OCI-LY3 (cell line): Measurements from ENCODE around the gene DNAJC1.
"Not testable (repeated sequence)": the region's sequence is repeated elsewhere in the genome, so short reads cannot be mapped to it uniquely, and the experiment has no call there.

ENCODE experiments used
- H2AFZ ChIP-seq: fragments of 200-600, 300-600 bp; shearing (Covaris generic); 2 replicates; pipeline ENCODE4 v1.6.0; 2014; ENCODE audit warnings: antibody characterized with exemption, low read depth, low read length
- H3K27ac ChIP-seq: fragments of 200-600, 300-600 bp; sonication (generic); 2 replicates; pipeline ENCODE4 v1.5.1; 2014; ENCODE audit warnings: mild to moderate bottlenecking, low read length, moderate library complexity, mixed read lengths
- H3K27me3 ChIP-seq: fragments of 200-600, 300-600 bp; sonication (generic); 2 replicates; pipeline ENCODE4 v1.6.1; 2014; ENCODE audit warnings: low read depth, low read length, mixed read lengths
- H3K36me3 ChIP-seq: fragments of 200-600, 300-600 bp; sonication (generic); replicated peaks from 2 replicates; pipeline ENCODE3; 2014; ENCODE audit warnings: low read depth, low read length, mixed read lengths
- H3K4me1 ChIP-seq: fragments of 300-600, 200-600 bp; sonication (generic); 2 replicates; pipeline ENCODE4 v1.6.1; 2014; ENCODE audit warnings: low read length, mixed read lengths
- H3K4me2 ChIP-seq: fragments of 200-600, 300-600 bp; sonication (generic); 2 replicates; pipeline ENCODE4 v1.6.1; 2014; ENCODE audit warnings: low read length, mixed read lengths
- H3K4me3 ChIP-seq: fragments of 300-600, 200-600 bp; sonication (generic); 2 replicates; pipeline ENCODE4 v1.5.1; 2014; ENCODE audit warnings: antibody characterized with exemption, mild to moderate bottlenecking, low read length, moderate library complexity
- H3K79me2 ChIP-seq: fragments of 300-600, 200-600 bp; shearing (Covaris generic); 2 replicates; pipeline ENCODE4 v1.6.1; 2014; ENCODE audit warnings: mild to moderate bottlenecking, low read length, mixed read lengths
- H3K9ac ChIP-seq: fragments of 300-600, 200-600 bp; shearing (Covaris generic); 2 replicates; pipeline ENCODE4 v1.6.0; 2014; ENCODE audit warnings: mild to moderate bottlenecking, low read length, moderate library complexity
- H3K9me3 ChIP-seq: fragments of 200-600, 300-600 bp; shearing (Covaris generic); 2 replicates; pipeline ENCODE4 v1.6.1; 2014; ENCODE audit warnings: low read length, mixed read lengths; ENCODE audit not compliant: insufficient read depth
- H4K20me1 ChIP-seq: fragments of 200-600, 300-600 bp; sonication (generic); 2 replicates; pipeline ENCODE4 v1.6.1; 2016; ENCODE audit warnings: low read length, mixed read lengths; ENCODE audit not compliant: insufficient read depth
- CTCF ChIP-seq: fragments of 200-600, 300-600 bp; sonication (generic); IDR thresholded peaks from 2 replicates; pipeline ENCODE4 v1.5.1; 2014; ENCODE audit warnings: antibody characterized with exemption, low read length, low read depth
- EZH2phosphoT487 ChIP-seq: fragments of 200-600 bp; shearing (Covaris generic); IDR thresholded peaks from 2 replicates; pipeline ENCODE4 v1.6.1; 2018; ENCODE audit warnings: antibody characterized with exemption, mixed run types, low read depth

Gene DNAJC1

DNA sequence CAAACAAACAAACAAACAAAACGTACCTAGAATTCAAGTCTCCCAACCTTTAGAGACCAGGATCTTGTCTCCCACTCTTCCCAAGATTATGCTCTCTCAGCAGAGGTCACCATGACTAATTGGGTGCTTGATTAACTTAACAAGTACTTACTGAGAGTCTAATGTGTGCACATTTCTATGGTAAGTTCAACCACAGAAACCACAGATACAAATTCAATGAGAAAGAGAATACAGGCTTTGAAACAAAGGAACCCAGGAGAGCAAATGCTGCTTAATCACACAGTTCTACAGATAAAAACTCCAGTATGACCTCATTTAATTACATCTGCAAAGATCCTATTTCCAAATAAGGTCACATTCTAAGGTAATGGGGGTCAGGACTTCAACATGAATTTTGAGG, 142.8 kb downstream of the DNAJC1 start:
- no peaks in the 10 kb centered on the region for H3K9me3 ChIP-seq
- H3K79me2 ChIP-seq: no peaks in the 10 kb centered on the region
- no peaks in the 10 kb centered on the region for H4K20me1 ChIP-seq
- H3K27ac ChIP-seq: no peak overlapping the region
- TF ChIP-seq EZH2phosphoT487 (no peak), CTCF (no peak)
- no peaks in the 10 kb centered on the region for H3K4me1 ChIP-seq
- H3K4me2 ChIP-seq: no peak overlapping the region
- H2AFZ ChIP-seq: no peak overlapping the region
- no peaks in the 10 kb centered on the region for H3K36me3 ChIP-seq
- H3K4me3 ChIP-seq: no peak overlapping the region
- no peak overlapping the region for H3K9ac ChIP-seq
- no peaks in the 10 kb centered on the region for H3K27me3 ChIP-seq

- no peaks in the 10 kb centered on the region for H3K79me2 ChIP-seq
- no peaks in the 10 kb centered on the region for H3K4me1 ChIP-seq
- no peaks in the 10 kb centered on the region for H3K9me3 ChIP-seq
- no peaks in the 10 kb centered on the region for H4K20me1 ChIP-seq
- no peaks in the 10 kb centered on the region for H3K27me3 ChIP-seq
- H3K4me2 ChIP-seq: no peak overlapping the region
- no peak overlapping the region for H3K4me3 ChIP-seq
- H3K27ac ChIP-seq: no peak overlapping the region
- no peak overlapping the region for H2AFZ ChIP-seq
- no peak overlapping the region for H3K9ac ChIP-seq
- no peaks in the 10 kb centered on the region for H3K36me3 ChIP-seq
- TF ChIP-seq EZH2phosphoT487 (no peak), CTCF (no peak)
Observed at GRCh38 chr10:21858455-21858854, 145.1 kb downstream of the DNAJC1 start.

DNA sequence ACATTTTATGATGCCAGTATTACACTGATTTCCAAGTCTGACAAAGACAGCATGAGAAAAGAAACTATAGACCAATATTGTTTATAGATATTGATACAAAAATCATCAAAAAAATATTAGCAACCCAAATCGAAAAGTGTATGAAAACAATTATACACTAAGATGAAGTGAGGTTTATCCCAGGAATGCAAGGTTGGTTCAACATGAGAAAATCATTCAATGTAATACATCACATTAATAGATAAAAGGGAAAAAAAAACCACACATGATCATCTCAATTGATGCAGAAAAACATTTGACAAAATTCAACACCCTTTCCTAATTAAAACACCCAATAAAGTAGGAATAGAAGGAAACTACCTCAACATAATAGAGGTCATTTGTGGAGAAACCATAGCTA, 153.9 kb downstream of the DNAJC1 start:
- no peaks in the 10 kb centered on the region for H3K27me3 ChIP-seq
- no peaks in the 10 kb centered on the region for H3K36me3 ChIP-seq
- no peak overlapping the region for H2AFZ ChIP-seq
- no peaks in the 10 kb centered on the region for H3K9me3 ChIP-seq
- H3K9ac ChIP-seq: no peak overlapping the region
- no peaks in the 10 kb centered on the region for H3K4me1 ChIP-seq
- no peak overlapping the region for H3K27ac ChIP-seq
- H3K4me3 ChIP-seq: no peak overlapping the region
- no peak overlapping the region for H3K4me2 ChIP-seq
- H4K20me1 ChIP-seq: no peaks in the 10 kb centered on the region
- H3K79me2 ChIP-seq: no peaks in the 10 kb centered on the region
- TF ChIP-seq EZH2phosphoT487 (no peak), CTCF (no peak)

GRCh38 chr10:21843645-21844044, 159.9 kb downstream of the DNAJC1 start:
- H2AFZ ChIP-seq: no peak overlapping the region
- no peak for TF ChIP-seq EZH2phosphoT487
- TF ChIP-seq CTCF: no peak
- no peak overlapping the region for H3K4me3 ChIP-seq
- H3K9ac ChIP-seq: no peak overlapping the region
- H3K9me3 ChIP-seq: no peaks in the 10 kb centered on the region
- H3K4me1 ChIP-seq: no peaks in the 10 kb centered on the region
- no peaks in the 10 kb centered on the region for H3K27me3 ChIP-seq
- H3K27ac ChIP-seq: no peak overlapping the region
- H3K4me2 ChIP-seq: no peak overlapping the region
- H3K36me3 ChIP-seq: no peaks in the 10 kb centered on the region
- H4K20me1 ChIP-seq: no peaks in the 10 kb centered on the region
- no peaks in the 10 kb centered on the region for H3K79me2 ChIP-seq

DNA sequence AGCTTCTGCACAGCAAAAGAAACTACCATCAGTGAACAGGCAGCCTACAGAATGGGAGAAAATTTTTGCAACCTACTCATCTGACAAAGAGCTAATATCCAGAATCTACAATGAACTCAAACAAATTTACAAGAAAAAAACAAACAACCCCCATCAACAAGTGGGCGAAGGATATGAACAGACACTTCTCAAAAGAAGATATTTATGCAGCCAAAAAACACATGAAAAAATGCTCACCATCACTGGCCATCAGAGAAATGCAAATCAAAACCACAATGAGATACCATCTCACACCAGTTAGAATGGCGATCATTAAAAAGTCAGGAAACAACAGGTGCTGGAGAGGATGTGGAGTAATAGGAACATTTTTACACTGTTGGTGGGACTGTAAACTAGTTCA, 162.3 kb downstream of the DNAJC1 start:
- not testable (repeated sequence) for H3K27ac ChIP-seq, H3K4me1 ChIP-seq, H3K27me3 ChIP-seq, H3K9ac ChIP-seq, H3K36me3 ChIP-seq, H3K9me3 ChIP-seq, H3K4me3 ChIP-seq, H2AFZ ChIP-seq, H3K4me2 ChIP-seq, H4K20me1 ChIP-seq, H3K79me2 ChIP-seq

DNA sequence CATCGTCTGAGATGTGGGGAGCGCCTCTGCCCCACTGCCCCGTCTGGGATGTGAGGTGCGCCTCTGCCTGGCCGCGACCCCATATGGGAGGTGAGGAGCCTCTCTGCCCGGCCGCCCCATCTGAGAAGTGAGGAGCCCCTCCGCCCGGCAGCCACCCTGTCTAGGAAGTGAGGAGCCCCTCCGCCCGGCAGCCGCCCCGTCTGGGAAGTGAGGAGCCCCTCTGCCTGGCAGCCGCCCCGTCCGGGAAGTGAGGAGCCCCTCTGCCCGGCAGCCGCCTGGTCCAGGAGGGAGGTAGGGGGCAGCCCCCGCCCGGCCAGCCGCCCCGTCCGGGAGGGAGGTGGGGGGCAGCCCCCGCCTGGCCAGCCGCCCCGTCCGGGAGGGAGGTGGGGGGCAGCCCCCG, 166.0 kb downstream of the DNAJC1 start:
- not testable (repeated sequence) for H3K9me3 ChIP-seq, H4K20me1 ChIP-seq

DNA sequence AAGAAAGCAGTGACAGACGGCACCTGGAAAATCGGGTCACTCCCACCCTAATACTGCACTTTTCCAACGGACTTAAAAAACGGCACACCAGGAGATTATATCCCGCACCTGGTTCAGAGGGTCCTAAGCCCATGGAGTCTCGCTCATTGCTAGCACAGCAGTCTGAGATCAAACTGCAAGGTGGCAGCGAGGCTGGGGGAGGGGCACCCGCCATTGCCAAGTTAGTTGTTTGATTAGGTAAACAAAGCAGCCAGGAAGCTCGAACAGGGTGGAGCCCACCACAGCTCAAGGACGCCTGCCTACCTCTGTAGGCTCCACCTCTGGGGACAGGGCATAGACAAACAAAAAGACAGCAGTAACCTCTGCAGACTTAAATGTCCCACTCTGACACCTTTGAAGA, 169.0 kb downstream of the DNAJC1 start:
- H3K9ac ChIP-seq, H3K9me3 ChIP-seq, H3K4me1 ChIP-seq, H4K20me1 ChIP-seq, H3K4me2 ChIP-seq, H3K27me3 ChIP-seq, H3K36me3 ChIP-seq, H3K79me2 ChIP-seq, H2AFZ ChIP-seq, H3K4me3 ChIP-seq, H3K27ac ChIP-seq: not testable (repeated sequence)

More for the DNA sequence above, 166.0 kb downstream of the DNAJC1 start:
- not testable (repeated sequence) for H3K4me1 ChIP-seq, H3K79me2 ChIP-seq, H3K9ac ChIP-seq, H3K36me3 ChIP-seq, H3K4me3 ChIP-seq, H2AFZ ChIP-seq, H3K4me2 ChIP-seq, H3K27ac ChIP-seq, H3K27me3 ChIP-seq
